Neural progenitor cell (in vitro differentiated cells): Measurements from ENCODE around the gene PARP6. TPM values are rescaled to one million over a fixed set of nuclear protein-coding genes. Genes with fewer than 3 reads are reported as not detected.

Experiments used
- DNase-seq: peaks from one replicate; pipeline ENCODE4 v3.0.0-alpha.2; 2016; ENCODE audit warnings: low spot score
- H2AFZ ChIP-seq: fragments of 200-600 bp; sonication (generic); replicated peaks from 2 replicates; pipeline ENCODE4 v1.6.1; 2016; ENCODE audit warnings: antibody characterized with exemption
- H3F3A ChIP-seq: fragments of 200-600 bp; sonication (generic); 2 replicates; pipeline ENCODE4 v1.6.1; 2016; ENCODE audit warnings: antibody characterized with exemption, low read depth
- H3K27ac ChIP-seq: fragments of 200-600 bp; sonication (generic); 2 replicates; pipeline ENCODE4 v1.5.1; 2016; ENCODE audit warnings: mild to moderate bottlenecking
- H3K27me3 ChIP-seq: fragments of 200-600 bp; sonication (generic); 2 replicates; pipeline ENCODE4 v1.6.1; 2016; ENCODE audit warnings: mild to moderate bottlenecking, moderate library complexity
- H3K36me3 ChIP-seq: fragments of 200-600 bp; sonication (generic); 2 replicates; pipeline ENCODE4 v1.5.1; 2016
- H3K4me1 ChIP-seq: fragments of 200-600 bp; sonication (generic); 2 replicates; pipeline ENCODE4 v1.6.1; 2016; ENCODE audit warnings: mixed run types
- H3K4me2 ChIP-seq: fragments of 200-600 bp; sonication (generic); 2 replicates; pipeline ENCODE4 v1.6.1; 2016
- H3K4me3 ChIP-seq: fragments of 200-600 bp; sonication (generic); 2 replicates; pipeline ENCODE4 v1.5.1; 2016
- H3K79me2 ChIP-seq: fragments of 200-600 bp; sonication (generic); 2 replicates; pipeline ENCODE4 v1.6.1; 2016; ENCODE audit warnings: low read depth
- H3K9ac ChIP-seq: fragments of 200-600 bp; sonication (generic); 2 replicates; pipeline ENCODE4 v1.6.1; 2016
- H3K9me3 ChIP-seq: fragments of 200-600 bp; sonication (generic); 2 replicates; pipeline ENCODE4 v1.5.1; 2016; ENCODE audit warnings: low read depth
- H4K20me1 ChIP-seq: fragments of 200-600 bp; sonication (generic); 2 replicates; pipeline ENCODE4 v1.6.1; 2016; ENCODE audit warnings: low read depth
- H3K27ac Mint-ChIP-seq: 3 replicates; pipeline ENCODE4 v1.8.0; 2021; ENCODE audit warnings: mixed read lengths
- H3K27me3 Mint-ChIP-seq: 2 replicates; pipeline ENCODE4 v1.8.0; 2022; ENCODE audit warnings: low read depth, mild to moderate bottlenecking, inconsistent platforms, moderate library complexity, mixed read lengths; ENCODE audit not compliant: insufficient read depth
- H3K36me3 Mint-ChIP-seq: 3 replicates; pipeline ENCODE4 v1.8.0; 2021; ENCODE audit warnings: mixed read lengths
- H3K4me1 Mint-ChIP-seq: 3 replicates; pipeline ENCODE4 v1.8.0; 2021; ENCODE audit warnings: mixed read lengths
- H3K4me3 Mint-ChIP-seq: 3 replicates; pipeline ENCODE4 v1.8.0; 2021; ENCODE audit warnings: mild to moderate bottlenecking, moderate library complexity, mixed read lengths
- H3K9me3 Mint-ChIP-seq: 3 replicates; pipeline ENCODE4 v1.8.0; 2020; ENCODE audit warnings: mixed read lengths
- CTCF ChIP-seq: fragments of 200-600 bp; sonication (generic); IDR thresholded peaks from 2 replicates; pipeline ENCODE4 v1.5.1; 2017; ENCODE audit warnings: antibody characterized with exemption, mild to moderate bottlenecking
- EZH2 ChIP-seq: fragments of 200-600 bp; sonication (generic); IDR thresholded peaks from 2 replicates; pipeline ENCODE4 v1.6.1; 2017; ENCODE audit warnings: antibody characterized with exemption, mild to moderate bottlenecking, moderate library complexity
- EZH2phosphoT487 ChIP-seq: fragments of 200-600 bp; sonication (generic); IDR thresholded peaks from 2 replicates; pipeline ENCODE4 v1.6.1; 2017; ENCODE audit warnings: antibody characterized with exemption
- total RNA-seq: library from RNA; depleted of rRNA; stranded (reverse); fragments of >200 nt; gene quantifications from 2 replicates; pipeline ENCODE4 v1.2.3, GENCODE V29; 2015; ENCODE audit warnings: low replicate concordance

PARP6 gene
- total RNA-seq, 1 donor from 2014 or later: 38.6 TPM

DNA sequence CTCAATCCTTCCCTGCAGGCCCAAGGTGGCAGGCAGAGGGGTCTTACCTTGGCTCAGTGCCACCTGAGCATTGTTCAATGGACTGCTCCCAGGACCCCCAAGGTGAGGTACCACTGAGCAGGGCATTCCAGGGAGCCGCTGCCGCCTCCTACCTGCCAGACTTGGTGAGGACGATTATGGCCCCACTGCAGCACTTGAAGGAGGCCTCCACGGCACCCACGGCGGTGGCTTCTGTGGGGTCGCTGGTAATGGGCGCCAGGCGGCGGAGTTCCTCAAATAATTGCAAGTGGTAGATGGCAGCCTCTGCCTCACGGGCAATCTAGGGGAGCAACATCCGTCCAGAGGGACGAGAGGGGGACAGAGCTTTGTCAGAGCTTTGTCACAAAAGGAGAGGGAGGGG lies 70.1 kb downstream of the PARP6 start:
- H3K4me2 ChIP-seq: no peak overlapping the region
- H3K27ac Mint-ChIP-seq: no peak overlapping the region
- peaks cover 11% of the 10 kb centered on the region for H3K27me3 Mint-ChIP-seq
- peaks cover 90% of the 10 kb centered on the region for H4K20me1 ChIP-seq
- DNase-seq: no peak
- no peak overlapping the region for H3K4me3 Mint-ChIP-seq
- no peak overlapping the region for H2AFZ ChIP-seq
- TF ChIP-seq CTCF: no peak
- TF ChIP-seq EZH2: no peak
- TF ChIP-seq EZH2phosphoT487: no peak
- no peaks in the 10 kb centered on the region for H3K79me2 ChIP-seq
- no peaks in the 10 kb centered on the region for H3K4me1 ChIP-seq
- H3K36me3 ChIP-seq: peaks cover 9% of the 10 kb centered on the region
- peaks cover 7% of the 10 kb centered on the region for H3K4me1 Mint-ChIP-seq
- peaks cover 49% of the 10 kb centered on the region for H3K36me3 Mint-ChIP-seq
- H3K4me3 ChIP-seq: no peak overlapping the region
- H3K27me3 ChIP-seq: peaks cover 23% of the 10 kb centered on the region
- H3F3A ChIP-seq: peaks cover 40% of the 10 kb centered on the region
- no peaks in the 10 kb centered on the region for H3K9me3 ChIP-seq
- no peak overlapping the region for H3K9ac ChIP-seq
- peaks cover 2% of the 10 kb centered on the region for H3K9me3 Mint-ChIP-seq
- H3K27ac ChIP-seq: no peak overlapping the region

DNA sequence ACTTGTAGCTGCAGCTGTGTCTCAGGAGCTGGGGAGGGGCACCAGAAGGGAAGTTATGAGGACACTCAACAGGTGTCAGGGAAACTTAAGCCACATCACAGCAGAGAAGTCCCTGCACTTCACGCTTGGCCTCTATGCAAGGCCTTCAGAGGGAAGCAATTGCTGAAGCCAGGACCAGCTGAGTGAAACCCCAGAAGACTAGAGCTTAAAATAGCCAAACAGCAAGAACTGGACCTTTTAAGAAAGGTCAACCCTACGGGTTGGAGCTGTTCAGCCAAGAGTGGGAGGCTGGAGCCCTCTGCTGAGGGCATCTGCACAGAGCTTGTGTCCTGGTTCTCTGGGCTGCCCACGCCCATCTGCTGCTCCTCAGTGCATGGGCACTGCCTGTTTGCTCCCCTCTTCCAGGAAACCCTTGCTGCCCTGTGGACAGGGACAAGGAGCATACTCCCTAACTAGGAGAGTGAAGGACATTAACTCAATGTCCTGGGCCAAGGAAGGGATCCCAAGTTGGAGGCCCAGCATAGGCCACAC lies 70.9 kb downstream of the PARP6 start:
- Histone ChIP-seq H3F3A (peaks cover 49% of the 10 kb centered on the region), H2AFZ (no peak overlapping the region), H3K27me3 (peaks cover 31% of the 10 kb centered on the region), H3K36me3 (peaks cover 9% of the 10 kb centered on the region), H3K9me3 (no peaks in the 10 kb centered on the region), H3K79me2 (no peaks in the 10 kb centered on the region), H4K20me1 (peaks cover 90% of the 10 kb centered on the region), H3K9ac (no peak overlapping the region), H3K4me1 (peaks cover 8% of the 10 kb centered on the region), H3K4me3 (no peak overlapping the region), H3K4me2 (no peak overlapping the region), H3K27ac (no peak overlapping the region)
- H3K36me3 Mint-ChIP-seq: peaks cover 41% of the 10 kb centered on the region
- H3K27me3 Mint-ChIP-seq: peaks cover 18% of the 10 kb centered on the region
- no peak for DNase-seq
- TF ChIP-seq CTCF (no peak), EZH2 (no peak), EZH2phosphoT487 (no peak)
- peaks cover 5% of the 10 kb centered on the region for H3K4me1 Mint-ChIP-seq
- no peak overlapping the region for H3K27ac Mint-ChIP-seq
- H3K4me3 Mint-ChIP-seq: no peak overlapping the region
- H3K9me3 Mint-ChIP-seq: peaks cover 2% of the 10 kb centered on the region

DNA sequence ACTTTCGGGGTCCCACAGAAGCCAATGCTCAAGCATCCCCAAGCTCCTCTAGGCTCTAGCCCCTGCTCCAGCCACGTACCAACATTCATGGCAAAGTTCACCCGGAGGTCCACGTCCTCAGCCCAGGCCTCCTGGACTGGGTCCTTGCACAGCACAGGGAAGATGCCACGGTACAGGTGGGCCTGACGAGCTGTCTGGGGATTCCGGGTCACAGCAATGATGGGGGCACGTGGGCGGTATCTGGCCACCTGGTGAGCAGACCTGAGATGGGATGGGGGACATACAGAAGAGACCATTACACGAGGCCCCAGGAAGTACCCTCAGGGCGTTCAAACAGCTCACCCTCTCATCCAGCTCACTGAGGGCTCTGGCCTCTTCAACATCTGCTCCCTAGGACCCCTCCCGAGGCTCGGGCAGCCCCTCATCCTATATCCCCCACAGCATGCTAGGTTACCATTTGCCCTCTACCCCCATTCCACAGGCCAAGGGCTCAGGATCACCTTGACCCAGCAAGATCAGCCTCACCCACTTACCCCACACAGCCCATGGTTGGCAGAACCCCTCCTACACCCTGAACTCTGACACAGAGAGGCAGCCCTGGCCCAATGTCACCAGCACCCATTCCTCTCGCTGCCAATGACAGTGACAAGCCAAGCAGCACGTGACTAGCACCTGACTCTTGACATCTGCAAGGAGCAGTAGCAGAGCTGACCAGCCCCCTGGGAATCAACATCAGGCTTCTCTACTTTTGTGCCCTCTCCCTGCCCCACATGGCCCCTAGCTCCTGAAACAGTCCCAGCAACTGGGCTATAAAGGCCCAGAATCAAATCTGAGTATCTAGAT lies 71.7 kb downstream of the PARP6 start:
- Histone ChIP-seq H4K20me1 (peaks cover 89% of the 10 kb centered on the region), H3K36me3 (peaks cover 9% of the 10 kb centered on the region), H3K9me3 (no peaks in the 10 kb centered on the region), H3K27ac (no peak overlapping the region), H3K79me2 (no peaks in the 10 kb centered on the region), H3F3A (peaks cover 49% of the 10 kb centered on the region), H3K4me1 (peaks cover 8% of the 10 kb centered on the region), H3K27me3 (peaks cover 39% of the 10 kb centered on the region), H3K4me2 (no peak overlapping the region), H3K4me3 (no peak overlapping the region), H3K9ac (no peak overlapping the region), H2AFZ (no peak overlapping the region)
- Mint-ChIP-seq H3K4me1 (peaks cover 5% of the 10 kb centered on the region), H3K9me3 (peaks cover 2% of the 10 kb centered on the region), H3K27ac (no peak overlapping the region), H3K36me3 (peaks cover 38% of the 10 kb centered on the region), H3K4me3 (no peak overlapping the region), H3K27me3 (peaks cover 23% of the 10 kb centered on the region)
- DNase-seq: no peak
- TF ChIP-seq CTCF: no peak
- TF ChIP-seq EZH2phosphoT487: no peak
- TF ChIP-seq EZH2: no peak
